B cell (primary cell): ENCODE measurements around the gene SPECC1L.

Experiments
- CTCF ChIP-seq: fragments of 200-600 bp; IDR thresholded peaks from one replicate; pipeline ENCODE4 v1.8.0; 2022; ENCODE audit warnings: antibody characterized with exemption, mild to moderate bottlenecking
- EZH2 ChIP-seq: IDR thresholded peaks from 2 replicates; pipeline ENCODE4 v1.6.1; 2012; ENCODE audit warnings: borderline replicate concordance, low read depth, mild to moderate bottlenecking, moderate library complexity, low read length; ENCODE audit not compliant: insufficient read depth, poor library complexity, severe bottlenecking

- TF ChIP-seq CTCF: no peak
- TF ChIP-seq EZH2: no peak
Measured at GRCh38 chr22:24407884-24408283, 137.3 kb downstream of the SPECC1L start.
